Lower leg skin (tissue), 3 donors: ENCODE measurements around the gene ALG3.

Experiments
- POLR2A ChIP-seq, 2 donors: fragments of 450-650 bp; IDR thresholded peaks; one replicate each; pipeline ENCODE4 v1.6.1; 2016 to 2017; ENCODE audit warnings: antibody characterized with exemption in 2 of 2, mild to moderate bottlenecking in 1 of 2, moderate library complexity in 1 of 2
- TF ChIP-seq, protein P1 (sequence below), 3 donors: fragments of 450-650 bp; IDR thresholded peaks; one replicate each; pipeline ENCODE4 v1.5.1; 2016; ENCODE audit warnings: antibody characterized with exemption in 3 of 3, mild to moderate bottlenecking in 3 of 3, moderate library complexity in 2 of 3

DNA sequence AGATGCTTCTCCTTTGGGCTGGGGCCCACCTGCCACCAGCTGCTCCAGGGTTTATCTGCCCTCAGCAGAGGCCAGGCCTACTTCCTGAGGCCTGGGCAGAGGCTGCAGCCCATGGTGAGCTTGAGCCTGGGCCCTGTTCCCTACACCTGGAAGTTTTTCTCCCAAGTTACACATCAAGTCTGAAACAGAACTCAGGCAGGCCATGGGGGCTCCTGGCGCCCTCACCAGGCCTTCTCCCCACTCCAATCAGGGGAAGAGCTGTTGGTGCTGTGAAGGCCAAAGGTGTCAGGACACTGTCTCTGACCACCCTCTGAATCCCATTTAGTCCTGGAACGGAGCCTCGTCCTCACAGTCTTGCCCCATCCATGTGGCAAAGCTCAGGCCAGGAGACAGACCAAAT is 12.1 kb downstream of the ALG3 start:
- TF ChIP-seq, protein P1, sequence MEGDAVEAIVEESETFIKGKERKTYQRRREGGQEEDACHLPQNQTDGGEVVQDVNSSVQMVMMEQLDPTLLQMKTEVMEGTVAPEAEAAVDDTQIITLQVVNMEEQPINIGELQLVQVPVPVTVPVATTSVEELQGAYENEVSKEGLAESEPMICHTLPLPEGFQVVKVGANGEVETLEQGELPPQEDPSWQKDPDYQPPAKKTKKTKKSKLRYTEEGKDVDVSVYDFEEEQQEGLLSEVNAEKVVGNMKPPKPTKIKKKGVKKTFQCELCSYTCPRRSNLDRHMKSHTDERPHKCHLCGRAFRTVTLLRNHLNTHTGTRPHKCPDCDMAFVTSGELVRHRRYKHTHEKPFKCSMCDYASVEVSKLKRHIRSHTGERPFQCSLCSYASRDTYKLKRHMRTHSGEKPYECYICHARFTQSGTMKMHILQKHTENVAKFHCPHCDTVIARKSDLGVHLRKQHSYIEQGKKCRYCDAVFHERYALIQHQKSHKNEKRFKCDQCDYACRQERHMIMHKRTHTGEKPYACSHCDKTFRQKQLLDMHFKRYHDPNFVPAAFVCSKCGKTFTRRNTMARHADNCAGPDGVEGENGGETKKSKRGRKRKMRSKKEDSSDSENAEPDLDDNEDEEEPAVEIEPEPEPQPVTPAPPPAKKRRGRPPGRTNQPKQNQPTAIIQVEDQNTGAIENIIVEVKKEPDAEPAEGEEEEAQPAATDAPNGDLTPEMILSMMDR (IDR thresholded peaks at IDR 0.05) = no peak
- no peak for TF ChIP-seq POLR2A (IDR thresholded peaks at IDR 0.05)
